Lung (tissue), 12 donors: ENCODE measurements around the gene SND1. TPM values are rescaled to one million over a fixed set of nuclear protein-coding genes. Genes with fewer than 3 reads are reported as not detected.

Experiments used
- ATAC-seq: fragments of 200-7000 bp; cut with Tn5 transposase; one replicate; pipeline ENCODE4 v1.9.1; 2020; ENCODE audit warnings: moderate number of reproducible peaks; ENCODE audit not compliant: insufficient read depth, low FRiP score
- DNase-seq, 3 donors: peaks; one replicate each; pipeline ENCODE4 v3.0.0-alpha.2; 2013 to 2017
- H3K27ac ChIP-seq, 2 donors: one replicate each; pipeline ENCODE4 v1.5.1; 2013; ENCODE audit warnings: mild to moderate bottlenecking in 2 of 2, moderate library complexity in 2 of 2, control low read depth in 1 of 2, inconsistent platforms in 1 of 2, low read depth in 1 of 2, low read length in 1 of 2
- H3K27me3 ChIP-seq, 3 donors: one replicate each; pipeline ENCODE4 v1.5.1; 2013; ENCODE audit warnings: low read length in 2 of 3; ENCODE audit not compliant: control insufficient read depth in 3 of 3, insufficient read depth in 3 of 3
- H3K36me3 ChIP-seq, 4 donors: one replicate each; pipeline ENCODE4 v1.5.1; 2013; ENCODE audit warnings: low read length in 4 of 4, mild to moderate bottlenecking in 1 of 4, moderate library complexity in 1 of 4; ENCODE audit not compliant: control insufficient read depth in 4 of 4, insufficient read depth in 4 of 4
- H3K4me1 ChIP-seq, 5 donors: one replicate each; pipeline ENCODE4 v1.5.1; 2013; ENCODE audit warnings: low read length in 5 of 5, mild to moderate bottlenecking in 2 of 5, moderate library complexity in 1 of 5; ENCODE audit not compliant: control insufficient read depth in 5 of 5, insufficient read depth in 5 of 5
- H3K4me3 ChIP-seq: one replicate; pipeline ENCODE4 v1.5.1; 2013; ENCODE audit warnings: mild to moderate bottlenecking, control low read depth, moderate library complexity
- H3K9ac ChIP-seq, 2 donors: one replicate each; pipeline ENCODE4 v1.5.1; 2013; ENCODE audit warnings: low read length in 2 of 2, control low read depth in 1 of 2; ENCODE audit not compliant: insufficient read depth in 1 of 2
- H3K9me3 ChIP-seq, 4 donors: one replicate each; pipeline ENCODE4 v1.5.1; 2013; ENCODE audit warnings: low read length in 3 of 4, mild to moderate bottlenecking in 1 of 4, moderate library complexity in 1 of 4; ENCODE audit not compliant: control insufficient read depth in 4 of 4, insufficient read depth in 3 of 4
- CTCF ChIP-seq: IDR thresholded peaks from 2 replicates; pipeline ENCODE4 v1.5.1; 2012; ENCODE audit warnings: mild to moderate bottlenecking; ENCODE audit errors: control extremely low read depth, extremely low read depth
- WGBS, 2 donors: extraction: QIAGEN DNeasy Blood & Tissue Kit; methylation state at CpG; one replicate each; pipeline ENCODE4 v1.1.7; 2013; 5-methylcytosine and 5-hydroxymethylcytosine counted together
- polyA plus RNA-seq, 2 donors: library from polyadenylated mRNA; stranded (reverse); fragments of 200-250 nt; gene quantifications; one replicate each; pipeline ENCODE4 v1.2.1, GENCODE V29; 2013
- total RNA-seq, 2 donors: library from RNA; depleted of rRNA in 1 of 2; stranded (reverse); fragments of >200 nt in 1 of 2; gene quantifications; one replicate each; pipeline ENCODE4 v1.2.1, GENCODE V29; 2014 to 2021
- donor health status: control.
- donor health status: control.
- donor health status: Bipolar disorder and iron deficiency.
- donor health status: healthy.
- donor health status: DM: yes; HTN: yes; CAD: no.

SND1 gene
- total and polyA plus RNA-seq, 4 donors, result 94.5 to 210 (median 137) TPM

- peaks cover 2 to 8% (median 3%) of the 10 kb centered on the region in 4 donors for H3K36me3 ChIP-seq
- DNase-seq, result no peak
- no peaks in the 10 kb centered on the region for H3K27me3 ChIP-seq
- TF ChIP-seq CTCF, result no peak
- peaks cover 0 to 21% (median 20%) of the 10 kb centered on the region in 5 donors for H3K4me1 ChIP-seq
- H3K9me3 ChIP-seq, result no peaks in the 10 kb centered on the region
- WGBS, 2 donors, result 93 to 94% methylated on average over 3 of the region's 3 CpGs
- H3K27ac ChIP-seq, result no peak overlapping the region
- ATAC-seq, result no peak
- no peak overlapping the region for H3K4me3 ChIP-seq
- H3K9ac ChIP-seq, result no peak overlapping the region
These were observed 367.3 kb downstream of the SND1 start for GRCh38 chr7:128019288-128019687.

DNA sequence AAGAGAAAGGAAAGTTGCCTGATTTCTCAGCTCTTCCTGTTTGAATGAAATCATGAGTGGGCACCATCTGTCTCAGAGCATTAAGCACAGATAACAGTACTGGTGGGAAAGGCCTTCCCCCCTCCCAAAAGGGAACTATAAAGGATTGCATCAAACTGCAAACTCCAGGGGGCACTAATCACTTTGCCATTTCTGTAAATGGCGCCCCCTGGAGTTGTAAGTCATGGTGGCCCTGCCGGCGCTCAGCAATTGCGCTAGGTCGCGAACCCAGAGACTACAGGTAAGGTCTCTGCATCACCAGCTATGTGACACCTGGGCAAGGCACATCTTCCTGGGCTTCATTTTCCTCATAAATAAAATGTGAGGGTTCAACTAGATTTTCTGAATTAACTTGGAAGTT lies 368.2 kb downstream of the SND1 start:
- no peak overlapping the region for H3K9ac ChIP-seq
- H3K9me3 ChIP-seq, result no peaks in the 10 kb centered on the region
- ATAC-seq, result no peak
- WGBS, 2 donors, result 94 to 95% methylated on average over 6 of the region's 6 CpGs
- no peak overlapping the region for H3K27ac ChIP-seq
- H3K36me3 ChIP-seq, result peaks cover under 1 to 8% (median 3%) of the 10 kb centered on the region in 4 donors
- TF ChIP-seq CTCF, result no peak
- no peaks in the 10 kb centered on the region for H3K27me3 ChIP-seq
- peaks cover 0 to 20% (median 11%) of the 10 kb centered on the region in 5 donors for H3K4me1 ChIP-seq
- no peak overlapping the region for H3K4me3 ChIP-seq
- DNase-seq, result no peak

GRCh38 chr7:128021366-128021765 lies 369.4 kb downstream of the SND1 start:
- no peak for ATAC-seq
- H3K27ac ChIP-seq, result no peak overlapping the region
- 73 to 84% methylated on average over 2 of the region's 2 CpGs for WGBS, 2 donors

More at GRCh38 chr7:128021366-128021765, 369.4 kb downstream of the SND1 start:
- H3K4me1 ChIP-seq, result peaks cover 0 to 23% (median 5%) of the 10 kb centered on the region in 5 donors
- H3K9me3 ChIP-seq, result no peaks in the 10 kb centered on the region
- H3K4me3 ChIP-seq, result no peak overlapping the region
- TF ChIP-seq CTCF, result no peak
- DNase-seq, result no peak
- H3K27me3 ChIP-seq, result no peaks in the 10 kb centered on the region
- no peak overlapping the region for H3K9ac ChIP-seq
- peaks cover 0 to 8% (median 3%) of the 10 kb centered on the region in 4 donors for H3K36me3 ChIP-seq
